SK-N-SH treated with all-trans-retinoic acid at 6 μM for 48 hours (cell line): ENCODE measurements around the gene CORT.

ENCODE experiments used
- GLIS3 ChIP-seq: fragments of 250-450 bp; sonication (Bioruptor Pico); IDR thresholded peaks from 2 replicates; pipeline ENCODE4 v1.5.0; 2020; ENCODE audit warnings: mild to moderate bottlenecking, moderate library complexity
- OSR1 ChIP-seq: fragments of 250-450 bp; sonication (Bioruptor Pico); IDR thresholded peaks from 2 replicates; pipeline ENCODE4 v1.8.0; 2022; ENCODE audit warnings: moderate library complexity, mild to moderate bottlenecking, inconsistent platforms
- RARB ChIP-seq: fragments of 250-450 bp; sonication (Bioruptor Pico); IDR thresholded peaks from 2 replicates; pipeline ENCODE4 v1.8.0; 2021; ENCODE audit warnings: mild to moderate bottlenecking, moderate library complexity
- TOX ChIP-seq: fragments of 250-450 bp; sonication (Bioruptor Pico); IDR thresholded peaks from 2 replicates; pipeline ENCODE4 v1.8.0; 2021; ENCODE audit warnings: mild to moderate bottlenecking, moderate library complexity, borderline replicate concordance
- TSHZ2 ChIP-seq: fragments of 250-450 bp; sonication (Bioruptor Pico); IDR thresholded peaks from 2 replicates; pipeline ENCODE4 v1.5.0; 2020; ENCODE audit warnings: mild to moderate bottlenecking, moderate library complexity
- ZNF8 ChIP-seq: fragments of 450-650 bp; formaldehyde crosslinking; IDR thresholded peaks from 2 replicates; pipeline ENCODE4 v1.5.0; 2020; ENCODE audit warnings: mild to moderate bottlenecking, moderate library complexity
- TF ChIP-seq, protein P1 (sequence below): fragments of 250-450 bp; sonication (Bioruptor Pico); IDR thresholded peaks from 2 replicates; pipeline ENCODE4 v1.8.0; 2020; ENCODE audit warnings: mild to moderate bottlenecking, moderate library complexity, borderline replicate concordance

DNA sequence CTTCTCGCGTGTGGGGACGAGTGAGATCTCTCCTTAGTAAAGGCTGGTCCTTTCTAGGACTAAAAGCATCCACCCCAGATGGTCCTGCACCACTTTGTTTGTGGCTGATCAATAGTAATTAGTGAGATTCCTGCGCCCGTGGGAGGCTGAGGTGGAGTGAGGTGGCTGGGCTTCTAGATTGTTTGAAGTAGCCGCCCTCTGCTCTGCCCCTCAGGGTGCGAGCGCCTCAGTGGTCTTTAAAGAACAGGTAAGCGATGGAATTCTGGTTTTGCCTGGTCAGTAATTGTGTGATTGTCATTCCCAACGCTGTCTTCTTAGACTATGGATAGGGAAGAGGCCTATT lies 45.6 kb downstream of the CORT start:
- TF ChIP-seq RARB (no peak), ZNF8 (CRISPR knock-in tag) (no peak), TSHZ2 (CRISPR knock-in tag) (no peak), GLIS3 (no peak), TOX (no peak), OSR1 (CRISPR knock-in tag) (no peak)
- TF ChIP-seq, protein P1, sequence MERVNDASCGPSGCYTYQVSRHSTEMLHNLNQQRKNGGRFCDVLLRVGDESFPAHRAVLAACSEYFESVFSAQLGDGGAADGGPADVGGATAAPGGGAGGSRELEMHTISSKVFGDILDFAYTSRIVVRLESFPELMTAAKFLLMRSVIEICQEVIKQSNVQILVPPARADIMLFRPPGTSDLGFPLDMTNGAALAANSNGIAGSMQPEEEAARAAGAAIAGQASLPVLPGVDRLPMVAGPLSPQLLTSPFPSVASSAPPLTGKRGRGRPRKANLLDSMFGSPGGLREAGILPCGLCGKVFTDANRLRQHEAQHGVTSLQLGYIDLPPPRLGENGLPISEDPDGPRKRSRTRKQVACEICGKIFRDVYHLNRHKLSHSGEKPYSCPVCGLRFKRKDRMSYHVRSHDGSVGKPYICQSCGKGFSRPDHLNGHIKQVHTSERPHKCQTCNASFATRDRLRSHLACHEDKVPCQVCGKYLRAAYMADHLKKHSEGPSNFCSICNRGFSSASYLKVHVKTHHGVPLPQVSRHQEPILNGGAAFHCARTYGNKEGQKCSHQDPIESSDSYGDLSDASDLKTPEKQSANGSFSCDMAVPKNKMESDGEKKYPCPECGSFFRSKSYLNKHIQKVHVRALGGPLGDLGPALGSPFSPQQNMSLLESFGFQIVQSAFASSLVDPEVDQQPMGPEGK: no peak
